Adipocyte (in vitro differentiated cells): Measurements from ENCODE around the gene EYA2.
A peak's percentile ranks its signal among the peaks of the same experiment; 100 is the strongest.

Experiments
- DNase-seq: peaks from one replicate; pipeline ENCODE4 v3.0.0-alpha.2; 2015; ENCODE audit warnings: low read depth
- H3K27me3 ChIP-seq: replicated peaks from 2 replicates; pipeline ENCODE4 v1.7.0; 2013; ENCODE audit warnings: mild to moderate bottlenecking, low read length, moderate library complexity; ENCODE audit not compliant: control insufficient read depth, insufficient read depth
- H3K36me3 ChIP-seq: 2 replicates; pipeline ENCODE4 v1.7.0; 2013; ENCODE audit warnings: low read length, mild to moderate bottlenecking, moderate library complexity; ENCODE audit not compliant: control insufficient read depth, insufficient read depth, severe bottlenecking
- H3K4me1 ChIP-seq: 2 replicates; pipeline ENCODE4 v1.7.0; 2013; ENCODE audit warnings: mild to moderate bottlenecking, low read length, moderate library complexity; ENCODE audit not compliant: control insufficient read depth, insufficient read depth
- H3K4me3 ChIP-seq: 2 replicates; pipeline ENCODE4 v1.7.0; 2013; ENCODE audit warnings: mild to moderate bottlenecking, low read length, moderate library complexity
- H3K9ac ChIP-seq: 2 replicates; pipeline ENCODE4 v1.7.0; 2013; ENCODE audit warnings: mild to moderate bottlenecking, low read length, moderate library complexity
- H3K9me3 ChIP-seq: 2 replicates; pipeline ENCODE4 v1.7.0; 2013; ENCODE audit warnings: mild to moderate bottlenecking, low read length, moderate library complexity; ENCODE audit not compliant: control insufficient read depth

The EYA2 gene

GRCh38 chr20:47217482-47218446, 323.1 kb downstream of the EYA2 start:
- DNase-seq: no peak
- H3K9ac ChIP-seq: no peak overlapping the region
- peaks cover 84% of the 10 kb centered on the region for H3K36me3 ChIP-seq
- H3K4me3 ChIP-seq: no peak overlapping the region
- no peaks in the 10 kb centered on the region for H3K4me1 ChIP-seq
- H3K27me3 ChIP-seq: no peaks in the 10 kb centered on the region
- H3K9me3 ChIP-seq: no peaks in the 10 kb centered on the region

DNA sequence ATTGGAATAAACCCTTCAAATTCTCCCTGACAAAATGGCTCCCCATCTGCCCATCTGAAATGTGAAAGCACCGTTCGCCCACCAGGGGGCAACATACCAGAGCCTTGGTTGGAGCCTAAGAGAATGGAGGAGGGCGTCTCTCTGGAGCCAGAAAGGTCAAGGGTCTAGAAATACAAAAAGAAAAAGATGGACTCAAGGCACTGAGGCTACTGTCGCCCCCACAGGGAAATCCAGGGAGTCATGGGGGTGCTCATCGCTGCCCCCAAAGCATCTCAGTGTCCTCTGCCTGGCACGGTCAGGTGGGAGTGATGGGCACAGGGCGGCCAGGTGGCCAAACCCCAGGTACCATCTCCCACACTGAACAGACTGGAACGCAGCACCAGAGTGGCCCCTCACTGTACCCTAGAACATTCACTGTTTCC, 325.5 kb downstream of the EYA2 start:
- DNase-seq: peak; percentile 39
- no peaks in the 10 kb centered on the region for H3K9me3 ChIP-seq
- no peak overlapping the region for H3K4me3 ChIP-seq
- no peaks in the 10 kb centered on the region for H3K4me1 ChIP-seq
- no peaks in the 10 kb centered on the region for H3K27me3 ChIP-seq
- H3K9ac ChIP-seq: no peak overlapping the region
- peaks cover 82% of the 10 kb centered on the region for H3K36me3 ChIP-seq

DNA sequence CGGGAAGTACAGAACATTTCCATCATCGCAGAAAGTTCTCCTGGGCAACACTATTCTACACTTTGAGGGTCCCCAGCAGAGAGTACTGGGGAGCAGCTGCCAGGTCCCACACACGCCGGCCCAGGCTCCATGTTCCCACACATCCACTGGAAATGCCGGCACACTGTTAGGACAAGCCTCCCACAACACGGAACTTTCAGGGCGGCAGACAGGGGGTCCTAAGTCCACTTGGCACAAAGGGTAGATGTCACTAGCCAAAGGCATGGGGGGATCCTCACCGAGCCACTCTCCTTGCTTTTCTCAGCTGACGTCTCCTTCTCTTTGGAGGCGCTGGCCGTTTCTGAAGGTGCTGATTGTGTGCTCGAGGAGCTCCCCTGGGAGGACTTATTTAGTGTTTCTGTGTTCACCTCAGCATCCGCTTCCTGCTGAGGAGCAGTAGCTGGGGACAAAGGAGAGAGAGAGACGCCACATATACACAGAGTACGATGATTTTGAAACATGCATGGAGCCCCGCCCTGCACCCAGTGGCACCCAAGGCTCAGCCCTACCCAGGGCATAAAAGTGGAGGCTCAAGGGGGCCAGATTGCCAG, 326.5 kb downstream of the EYA2 start:
- peaks cover 79% of the 10 kb centered on the region for H3K36me3 ChIP-seq
- H3K4me3 ChIP-seq: no peak overlapping the region
- DNase-seq: no peak
- H3K4me1 ChIP-seq: no peaks in the 10 kb centered on the region
- H3K9me3 ChIP-seq: no peaks in the 10 kb centered on the region
- H3K9ac ChIP-seq: no peak overlapping the region
- no peaks in the 10 kb centered on the region for H3K27me3 ChIP-seq

DNA sequence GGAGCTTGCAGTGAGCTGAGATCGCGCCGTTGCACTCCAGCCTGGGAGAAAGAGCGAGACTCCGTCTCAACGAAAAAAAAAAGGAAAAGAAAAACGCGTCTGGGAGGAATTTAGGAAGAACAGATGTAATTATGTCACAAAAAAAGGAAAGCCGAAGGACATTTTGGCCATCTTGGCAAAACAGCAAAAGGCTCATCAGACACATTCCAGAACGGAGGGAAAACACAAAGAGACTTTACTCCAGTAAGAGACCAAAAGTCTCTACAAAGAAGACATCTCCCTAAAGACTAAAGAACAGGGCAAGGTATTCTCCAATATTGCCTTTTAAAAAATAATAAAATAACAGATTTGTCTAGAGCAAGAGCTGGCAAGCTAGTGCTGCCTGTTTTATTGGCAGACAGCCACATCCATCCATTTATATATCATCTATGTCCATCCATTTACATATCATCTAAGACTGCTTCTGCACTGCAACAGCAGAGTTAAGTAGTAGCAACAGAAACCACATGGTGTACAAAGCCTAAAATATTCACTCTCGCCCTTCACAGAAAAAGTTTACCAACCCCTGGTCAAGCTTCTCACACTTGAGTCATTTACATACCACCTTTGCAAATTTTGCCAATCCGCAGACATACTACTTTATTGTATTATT, 328.0 kb downstream of the EYA2 start:
- H3K4me3 ChIP-seq: no peak overlapping the region
- no peaks in the 10 kb centered on the region for H3K9me3 ChIP-seq
- H3K27me3 ChIP-seq: no peaks in the 10 kb centered on the region
- H3K9ac ChIP-seq: no peak overlapping the region
- DNase-seq: no peak
- peaks cover 85% of the 10 kb centered on the region for H3K36me3 ChIP-seq
- H3K4me1 ChIP-seq: no peaks in the 10 kb centered on the region

DNA sequence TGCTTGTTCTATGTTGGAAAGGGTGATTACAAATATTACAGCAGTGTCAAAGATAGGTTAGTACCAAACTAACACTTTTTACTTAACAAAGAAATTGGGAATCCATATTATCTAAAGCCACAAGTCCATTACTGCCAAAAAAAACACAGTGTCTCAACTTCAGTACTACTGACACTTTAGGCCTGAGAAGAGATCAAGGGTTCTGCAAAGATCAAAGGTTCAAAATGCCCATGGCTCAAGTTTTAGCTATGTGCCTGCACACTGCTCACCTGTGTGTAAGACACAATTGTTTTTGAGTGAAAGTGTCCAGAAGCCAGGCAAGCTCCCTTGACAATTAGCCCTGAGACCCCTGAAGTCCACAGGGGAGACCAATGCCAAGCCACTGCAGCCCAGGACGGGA, 329.3 kb downstream of the EYA2 start:
- H3K4me3 ChIP-seq: no peak overlapping the region
- H3K4me1 ChIP-seq: no peaks in the 10 kb centered on the region
- no peaks in the 10 kb centered on the region for H3K27me3 ChIP-seq
- no peaks in the 10 kb centered on the region for H3K9me3 ChIP-seq
- peaks cover 85% of the 10 kb centered on the region for H3K36me3 ChIP-seq
- DNase-seq: no peak
- H3K9ac ChIP-seq: no peak overlapping the region

DNA sequence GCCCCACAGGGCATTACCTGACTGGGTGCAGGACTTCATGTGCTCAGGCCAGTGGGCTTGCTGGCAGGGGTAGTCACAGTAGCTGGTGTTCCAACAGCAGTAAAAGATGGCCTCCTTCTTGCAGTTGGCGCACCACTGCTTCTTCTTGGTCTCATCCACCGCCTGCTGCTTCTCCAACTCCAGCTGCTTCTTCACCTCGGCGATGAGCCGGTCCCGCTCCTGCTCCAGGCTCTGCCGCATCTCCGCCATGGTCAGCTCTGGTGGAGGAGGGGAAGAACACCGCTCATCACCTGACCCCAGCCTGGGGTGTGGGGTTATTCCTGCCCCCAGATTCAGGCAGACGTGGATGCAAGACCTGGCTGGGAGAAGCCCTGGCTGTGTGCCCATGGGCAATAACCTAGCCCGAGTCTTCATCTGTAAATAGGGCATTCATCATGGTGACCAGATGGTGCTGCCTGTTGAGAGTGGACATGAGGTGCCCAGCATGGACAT, 329.7 kb downstream of the EYA2 start:
- DNase-seq: no peak
- Histone ChIP-seq H3K4me3 (no peak overlapping the region), H3K9me3 (no peaks in the 10 kb centered on the region), H3K4me1 (no peaks in the 10 kb centered on the region), H3K9ac (no peak overlapping the region), H3K27me3 (no peaks in the 10 kb centered on the region), H3K36me3 (peaks cover 89% of the 10 kb centered on the region)

- DNase-seq: no peak
- peaks cover 89% of the 10 kb centered on the region for H3K36me3 ChIP-seq
- H3K9ac ChIP-seq: no peak overlapping the region
- H3K9me3 ChIP-seq: no peaks in the 10 kb centered on the region
- H3K27me3 ChIP-seq: no peaks in the 10 kb centered on the region
- no peak overlapping the region for H3K4me3 ChIP-seq
- H3K4me1 ChIP-seq: no peaks in the 10 kb centered on the region
These were observed 330.2 kb downstream of the EYA2 start for GRCh38 chr20:47224857-47225256.

DNA sequence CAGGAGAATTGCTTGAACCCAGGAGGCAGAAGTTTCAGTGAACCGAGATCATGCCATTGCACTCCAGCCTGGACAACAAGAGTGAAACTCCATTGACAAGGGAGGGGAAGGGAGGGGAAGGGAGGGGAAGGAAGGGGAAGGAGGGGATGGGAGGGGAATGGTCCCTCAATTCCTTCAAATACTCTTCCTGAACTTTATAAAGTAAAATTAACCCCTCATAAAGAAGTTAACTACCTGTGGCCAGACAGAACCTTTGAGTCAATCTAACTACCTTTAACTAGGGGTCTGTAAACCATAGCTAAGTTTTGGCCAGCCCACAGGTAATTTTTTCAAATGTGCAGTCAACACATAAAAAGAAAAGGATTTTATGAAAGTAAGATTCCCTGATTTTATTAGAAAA, 330.8 kb downstream of the EYA2 start:
- H3K9me3 ChIP-seq: no peaks in the 10 kb centered on the region
- H3K9ac ChIP-seq: no peak overlapping the region
- H3K4me3 ChIP-seq: no peak overlapping the region
- H3K4me1 ChIP-seq: no peaks in the 10 kb centered on the region
- H3K36me3 ChIP-seq: peaks cover 89% of the 10 kb centered on the region
- no peaks in the 10 kb centered on the region for H3K27me3 ChIP-seq
- DNase-seq: no peak

DNA sequence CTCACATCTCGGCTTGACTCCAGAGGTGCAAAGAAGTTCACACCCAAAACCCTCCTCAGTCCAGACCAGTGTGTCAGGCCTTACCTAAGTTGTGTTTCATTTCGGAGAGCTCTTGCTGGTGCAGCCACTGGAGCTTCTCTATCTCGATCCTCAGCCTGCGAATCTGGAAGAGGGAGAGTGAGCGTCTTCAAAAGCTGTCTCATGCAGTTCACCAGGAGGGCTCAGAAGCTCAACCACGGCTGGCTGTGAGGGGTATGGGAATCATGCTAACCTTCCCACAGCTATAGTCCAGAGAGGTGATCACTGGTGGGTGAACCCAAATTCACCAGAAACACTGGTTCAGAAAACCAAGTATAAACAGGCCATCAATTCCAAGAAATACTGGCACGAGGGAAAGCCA, 332.5 kb downstream of the EYA2 start:
- Histone ChIP-seq H3K27me3 (no peaks in the 10 kb centered on the region), H3K36me3 (peaks cover 79% of the 10 kb centered on the region), H3K4me3 (no peak overlapping the region), H3K9ac (no peak overlapping the region), H3K9me3 (no peaks in the 10 kb centered on the region), H3K4me1 (no peaks in the 10 kb centered on the region)
- DNase-seq: no peak

- H3K9me3 ChIP-seq: no peaks in the 10 kb centered on the region
- H3K27me3 ChIP-seq: no peaks in the 10 kb centered on the region
- no peak overlapping the region for H3K4me3 ChIP-seq
- H3K9ac ChIP-seq: no peak overlapping the region
- no peaks in the 10 kb centered on the region for H3K4me1 ChIP-seq
- peaks cover 76% of the 10 kb centered on the region for H3K36me3 ChIP-seq
- no peak for DNase-seq
These were observed 332.9 kb downstream of the EYA2 start for GRCh38 chr20:47227576-47227975.

- no peaks in the 10 kb centered on the region for H3K27me3 ChIP-seq
These were observed 334.0 kb downstream of the EYA2 start for GRCh38 chr20:47228654-47229053.

More at GRCh38 chr20:47228654-47229053, 334.0 kb downstream of the EYA2 start:
- Histone ChIP-seq H3K9ac (no peak overlapping the region), H3K4me3 (no peak overlapping the region), H3K36me3 (peaks cover 72% of the 10 kb centered on the region), H3K9me3 (no peaks in the 10 kb centered on the region), H3K4me1 (no peaks in the 10 kb centered on the region)
- no peak for DNase-seq
